Stimulated activated CD8-positive, alpha-beta memory T cell treated with anti-CD3 and anti-CD28 coated beads, Interleukin-12 subunit alpha, Interleukin-12 subunit beta, amount 100 ng/mL, for 24 hours (primary cell): Measurements from ENCODE around the gene KRT8.

Experiments used
- DNase-seq: peaks from one replicate; pipeline ENCODE4 v3.0.0-alpha.2; 2020; ENCODE audit errors: extremely low read depth

The KRT8 gene

DNA sequence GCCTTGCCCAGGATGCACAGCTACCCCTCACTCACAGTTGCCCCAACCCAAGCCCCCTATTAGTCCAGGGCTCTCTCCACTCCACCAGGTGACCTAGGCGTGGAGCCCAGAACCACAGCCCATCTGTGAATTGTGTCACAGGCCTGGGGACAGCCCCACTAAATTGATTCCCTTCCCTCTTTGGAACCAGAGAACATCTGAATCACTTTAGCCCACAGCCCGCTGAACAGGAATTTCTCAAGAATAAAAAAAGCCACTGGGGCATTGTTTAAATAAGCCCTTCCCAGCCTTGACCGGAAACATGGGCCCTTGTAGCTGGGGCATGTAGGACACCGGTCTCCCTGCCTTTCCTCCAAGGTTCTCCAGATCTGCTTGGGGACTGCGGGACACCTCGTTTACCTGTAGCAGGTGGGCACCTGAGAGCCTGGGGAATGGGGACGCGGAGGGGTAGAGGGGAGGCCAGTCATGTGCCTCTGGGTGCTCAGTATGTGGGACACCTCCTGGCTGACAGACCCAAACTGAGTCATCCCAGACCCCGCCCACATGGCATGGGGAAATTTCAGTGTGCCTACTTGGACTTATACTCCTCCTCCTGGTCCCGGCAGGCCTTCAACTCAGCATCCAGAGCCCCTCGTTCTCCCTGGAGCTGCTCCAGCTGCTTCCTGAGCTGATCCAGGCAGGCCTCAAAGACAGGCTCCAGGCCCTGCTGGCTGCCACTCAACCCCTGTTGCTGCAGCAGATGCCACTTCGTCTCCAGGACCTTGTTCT, 57.4 kb downstream of the KRT8 start:
- DNase-seq = no peak
